C4-2B (cell line): Measurements from ENCODE around the gene OTULIN.

Experiments
- CTCF ChIP-seq: fragments of 450-650 bp; conservative IDR thresholded peaks from 2 replicates; pipeline ENCODE4 v1.5.1; 2017; ENCODE audit warnings: mild to moderate bottlenecking
- ZFX ChIP-seq: fragments of 450-650 bp; IDR thresholded peaks from 2 replicates; pipeline ENCODE4 v1.6.1; 2017

GRCh38 chr5:14687023-14687665, 22.6 kb downstream of the OTULIN start:
- TF ChIP-seq CTCF (no peak), ZFX (no peak)
